CD4-positive, alpha-beta memory T cell (primary cell): ENCODE results near the gene SMAD3. TPM values are rescaled to one million over a fixed set of nuclear protein-coding genes. Genes with fewer than 3 reads are reported as not detected.

Experiments
- CTCF ChIA-PET: fragments of 350-600 bp; sonication (Branson Sonifier 250); formaldehyde crosslinking; loops from one replicate; lab custom pipeline; 2021; ENCODE audit warnings: inconsistent platforms; ENCODE audit not compliant: partially characterized antibody; lab: Charles Lee
- POLR2A ChIA-PET: fragments of 350-600 bp; sonication (Branson Sonifier 250); formaldehyde crosslinking; loops from one replicate; lab custom pipeline; 2021; ENCODE audit not compliant: partially characterized antibody; lab: Charles Lee
- DNase-seq, 5 donors: peaks; one replicate each; pipeline versions ENCODE4 v3.0.0 to v3.0.0-alpha.2; 2020 to 2022; ENCODE audit warnings: mixed read lengths in 1 of 5
- H3K27ac ChIP-seq: one replicate; pipeline ENCODE4 v1.7.0; 2013; ENCODE audit warnings: low read depth, low read length
- H3K27me3 ChIP-seq: 2 replicates; pipeline ENCODE4 v1.7.0; 2013; ENCODE audit warnings: mild to moderate bottlenecking, low read length, moderate library complexity; ENCODE audit not compliant: insufficient read depth
- H3K36me3 ChIP-seq: 2 replicates; pipeline ENCODE4 v1.7.0; 2013; ENCODE audit warnings: mild to moderate bottlenecking, low read length, moderate library complexity; ENCODE audit not compliant: insufficient read depth
- H3K4me1 ChIP-seq: 2 replicates; pipeline ENCODE4 v1.7.0; 2013; ENCODE audit warnings: mild to moderate bottlenecking, low read length, moderate library complexity; ENCODE audit not compliant: insufficient read depth
- H3K4me3 ChIP-seq, 2 donors: one replicate each; pipeline ENCODE4 v1.7.0; 2013; ENCODE audit warnings: low read length in 2 of 2, mild to moderate bottlenecking in 1 of 2
- H3K9me3 ChIP-seq, 2 donors: one replicate each; pipeline ENCODE4 v1.7.0; 2013; ENCODE audit warnings: low read length in 2 of 2, control low read depth in 1 of 2; ENCODE audit not compliant: control insufficient read depth in 1 of 2
- H3K27ac Mint-ChIP-seq, 7 donors: one replicate each; pipeline ENCODE4 v1.8.0; 2020 to 2021; ENCODE audit warnings: mixed read lengths in 7 of 7, mild to moderate bottlenecking in 6 of 7, inconsistent platforms in 3 of 7, moderate library complexity in 3 of 7
- H3K27me3 Mint-ChIP-seq, 2 donors: one replicate each; pipeline ENCODE4 v1.8.0; 2020 to 2021; ENCODE audit warnings: mixed read lengths in 2 of 2
- H3K36me3 Mint-ChIP-seq, 2 donors: one replicate each; pipeline ENCODE4 v1.8.0; 2020 to 2021; ENCODE audit warnings: mixed read lengths in 2 of 2, inconsistent platforms in 1 of 2, mild to moderate bottlenecking in 1 of 2
- H3K4me1 Mint-ChIP-seq, 4 donors: one replicate each; pipeline ENCODE4 v1.8.0; 2020 to 2021; ENCODE audit warnings: mixed read lengths in 4 of 4, mild to moderate bottlenecking in 1 of 4
- H3K4me3 Mint-ChIP-seq, 8 donors: one replicate each; pipeline ENCODE4 v1.8.0; 2020 to 2021; ENCODE audit warnings: mixed read lengths in 8 of 8, mild to moderate bottlenecking in 7 of 8, moderate library complexity in 6 of 8, inconsistent platforms in 3 of 8
- H3K9me3 Mint-ChIP-seq, 8 donors: one replicate each; pipeline ENCODE4 v1.8.0; 2020 to 2021; ENCODE audit warnings: mixed read lengths in 8 of 8, mild to moderate bottlenecking in 5 of 8, inconsistent platforms in 3 of 8, moderate library complexity in 1 of 8
- intact Hi-C: fragments of 100-400 bp; cut with micrococcal nuclease; formaldehyde crosslinking; loops from one replicate; pipeline ENCODE4 v1.15.1; 2023
- polyA plus RNA-seq, 2 donors: library from polyadenylated mRNA; unstranded; fragments of 300-500 nt; fragmentation: Illumina TruSeq; gene quantifications; one replicate each; pipeline ENCODE4 v1.2.3, GENCODE V29; 2021
- total RNA-seq, 2 experiments: library from RNA; stranded (reverse); gene quantifications; one replicate each; pipeline ENCODE4 v1.2.3, GENCODE V29; 2021

SMAD3 gene
- total and polyA plus RNA-seq, 4 experiments from 2014 or later = 14.6 to 197 (median 110) TPM

DNA sequence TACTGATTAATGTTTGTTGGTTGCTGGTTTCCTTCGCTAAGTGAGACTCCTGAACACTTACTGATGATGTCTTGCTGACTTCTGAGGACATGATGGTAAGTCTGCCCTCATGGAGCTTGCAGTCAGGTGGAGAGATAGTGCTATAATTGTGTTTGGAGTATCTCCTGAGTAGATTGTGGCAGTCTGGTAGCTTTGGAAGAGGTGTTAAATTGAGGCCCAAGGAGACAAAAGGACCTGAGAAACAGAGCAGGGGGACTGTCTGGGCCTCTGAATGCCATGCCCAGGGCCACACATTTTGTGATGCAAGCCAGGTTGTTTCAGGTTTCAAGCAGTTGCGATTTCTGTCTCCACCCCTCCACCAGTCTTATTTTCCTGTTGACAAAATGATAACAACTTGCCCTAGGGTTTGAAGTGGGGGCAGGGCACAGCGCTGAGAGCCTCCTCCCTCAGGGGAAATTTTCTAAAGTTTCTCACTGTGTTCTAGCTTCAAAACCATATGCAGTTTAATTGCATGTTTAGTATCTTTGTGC, 16.7 kb downstream of the SMAD3 start:
- Mint-ChIP-seq H3K4me1 (peaks cover 78 to 98% (median 93%) of the 10 kb centered on the region in 4 donors), H3K36me3 (peaks cover 6 to 34% of the 10 kb centered on the region in 2 donors), H3K27ac (peak overlapping the region; percentile 92 to 98 (median 95)), H3K27me3 (no peaks in the 10 kb centered on the region), H3K4me3 (peak overlapping the region; percentile 77 to 93 (median 86)), H3K9me3 (peaks cover 0 to under 1% (median 0%) of the 10 kb centered on the region in 8 donors)
- ChIA-PET CTCF (interaction anchor here (0.9 to 6.6 kb wide), 11 partner anchors 11 to 159 kb away, joined by 3 to 71 read pairs (median 4); no protein-coding TSS in a partner anchor), POLR2A (interaction anchor here (0.9 to 11.7 kb wide), 17 partner anchors 11 to 172 kb away, joined by 3 to 302 read pairs (median 4); partner anchors contain the start of genes AAGAB, IQCH and SMAD3)
- Histone ChIP-seq H3K27me3 (no peaks in the 10 kb centered on the region), H3K9me3 (no peaks in the 10 kb centered on the region), H3K36me3 (no peaks in the 10 kb centered on the region), H3K4me3 (peak overlapping the region in 1 of 2 donors; percentile 34), H3K27ac (peak overlapping the region; percentile 58), H3K4me1 (peaks cover 99% of the 10 kb centered on the region)
- peak; percentile 73 to 87 (median 80) for DNase-seq
- intact Hi-C loops = loop anchor here (1.0 to 5.0 kb wide), 6 partner anchors 8 to 135 kb away; no protein-coding TSS in a partner anchor

DNA sequence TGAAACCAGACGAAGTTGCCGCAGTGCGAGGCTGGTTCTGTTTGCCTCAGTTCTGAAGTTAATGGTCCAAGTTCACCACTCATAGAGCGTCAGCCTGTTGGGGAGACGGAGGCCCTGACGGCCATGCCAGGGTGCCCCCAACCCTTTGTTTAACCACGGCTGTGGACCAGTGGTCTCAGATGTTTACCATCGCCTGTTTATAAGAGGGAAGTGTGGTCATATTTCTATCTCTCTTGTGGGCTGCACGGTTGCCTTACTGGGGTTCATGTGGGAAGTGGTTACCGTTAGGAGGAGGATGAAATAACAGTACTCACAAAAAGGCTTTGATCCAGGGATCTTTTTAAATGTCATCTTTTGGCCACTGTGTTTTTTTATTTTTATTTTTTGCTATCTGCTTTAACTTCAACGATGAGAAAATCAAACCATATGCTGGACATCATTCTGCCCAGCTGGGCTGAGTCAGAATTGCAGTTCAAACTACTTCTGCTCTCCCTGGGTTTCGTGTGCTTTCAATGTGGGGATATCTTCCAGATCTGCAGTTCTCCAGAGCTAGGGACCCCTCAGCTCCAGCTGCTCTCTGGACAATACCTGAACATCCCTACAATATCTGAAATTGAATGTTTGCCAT, 17.8 kb downstream of the SMAD3 start:
- Mint-ChIP-seq H3K36me3 (peaks cover 5 to 34% of the 10 kb centered on the region in 2 donors), H3K4me1 (peaks cover 79 to 98% (median 93%) of the 10 kb centered on the region in 4 donors)
- no peaks in the 10 kb centered on the region for H3K9me3 ChIP-seq

DNA sequence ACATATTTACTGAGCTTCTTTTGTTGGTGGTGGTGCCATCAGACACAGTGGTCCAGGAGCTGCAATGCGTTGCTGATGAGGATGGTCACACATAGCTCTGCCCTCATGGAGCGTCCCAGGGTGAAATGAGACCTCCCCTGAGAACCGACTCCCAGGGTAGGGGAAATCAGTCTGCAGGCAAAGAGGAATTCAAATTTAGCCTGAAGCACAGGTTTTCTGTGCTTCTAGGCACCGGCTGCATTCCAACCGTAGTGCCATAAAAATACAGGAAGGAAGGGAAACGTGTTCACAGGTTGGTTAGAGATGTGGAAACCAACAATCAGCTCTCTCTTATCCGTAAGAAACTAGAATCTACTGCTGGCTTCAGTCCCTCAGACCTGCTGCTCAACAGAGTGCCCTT, 19.2 kb downstream of the SMAD3 start:
- POLR2A ChIA-PET = interaction anchor here (1.0 to 11.7 kb wide), 8 partner anchors 12 to 170 kb away, joined by 3 to 302 read pairs (median 30); partner anchors contain the start of genes AAGAB, IQCH and SMAD3
- peak overlapping the region; percentile 76 to 93 (median 86) for H3K4me3 Mint-ChIP-seq
- H3K36me3 ChIP-seq = no peaks in the 10 kb centered on the region

More for the DNA sequence above, 17.8 kb downstream of the SMAD3 start:
- no peaks in the 10 kb centered on the region for H3K36me3 ChIP-seq
- Mint-ChIP-seq H3K4me3 (peak overlapping the region; percentile 77 to 93 (median 86)), H3K9me3 (peaks cover 0 to 3% (median 0%) of the 10 kb centered on the region in 8 donors), H3K27me3 (no peaks in the 10 kb centered on the region), H3K27ac (peak overlapping the region; percentile 92 to 98 (median 95))
- no peaks in the 10 kb centered on the region for H3K27me3 ChIP-seq
- POLR2A ChIA-PET = interaction anchor here (0.6 to 11.7 kb wide), 16 partner anchors 10 to 1049 kb away, joined by 3 to 302 read pairs (median 5); partner anchors contain the start of genes AAGAB, IQCH and SMAD3
- intact Hi-C loops = loop anchor here (1.0 to 5.0 kb wide), 4 partner anchors 18 to 136 kb away; partner anchors contain the start of gene SMAD3
- peak overlapping the region; percentile 58 for H3K27ac ChIP-seq
- DNase-seq = peak in 3 of 5 donors; percentile 43 to 57 (median 53)
- CTCF ChIA-PET = interaction anchor here (1.3 to 6.6 kb wide), 5 partner anchors 13 to 157 kb away, joined by 3 to 71 read pairs (median 6); no protein-coding TSS in a partner anchor
- H3K4me3 ChIP-seq = peak overlapping the region; percentile 18 to 34
- peaks cover 99% of the 10 kb centered on the region for H3K4me1 ChIP-seq

DNA sequence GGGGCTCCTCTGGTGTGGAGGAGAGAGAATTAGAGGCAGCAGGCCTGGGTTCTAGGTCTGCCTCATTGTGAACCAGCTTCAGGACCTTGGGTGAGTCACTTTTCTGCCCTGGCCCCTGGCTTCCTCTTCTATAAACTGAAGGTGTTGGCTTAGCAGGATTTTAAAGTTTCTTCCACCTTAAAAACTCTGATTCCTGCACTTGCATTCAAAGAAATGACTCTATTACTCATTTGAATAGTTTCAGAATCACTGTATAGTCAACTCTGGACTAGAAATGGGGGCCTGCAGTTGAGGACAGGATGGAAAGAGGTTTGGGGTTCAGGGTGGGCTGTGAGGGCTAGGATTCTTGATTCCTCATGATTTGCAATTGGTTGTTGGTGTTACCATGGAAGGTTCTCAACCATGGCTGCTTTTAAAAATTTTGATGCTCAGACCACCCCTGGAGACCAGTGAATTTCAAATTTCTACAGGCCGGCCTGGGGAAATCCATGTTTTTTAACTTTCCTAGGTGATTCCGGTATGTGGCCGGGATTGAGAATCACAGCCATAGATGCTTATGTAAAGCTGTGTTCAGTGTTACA, 19.9 kb downstream of the SMAD3 start:
- peak overlapping the region in 1 of 2 donors; percentile 12 for H3K4me3 ChIP-seq
- no peaks in the 10 kb centered on the region for H3K36me3 ChIP-seq
- peaks cover 0 to 30% of the 10 kb centered on the region in 2 donors for H3K36me3 Mint-ChIP-seq
- H3K4me1 ChIP-seq = peaks cover 100% of the 10 kb centered on the region
- DNase-seq = no peak
- peak overlapping the region; percentile 54 to 98 (median 93) for H3K27ac Mint-ChIP-seq
- no peaks in the 10 kb centered on the region for H3K9me3 ChIP-seq
- H3K4me3 Mint-ChIP-seq = peak overlapping the region; percentile 52 to 93 (median 86)
- H3K27me3 ChIP-seq = no peaks in the 10 kb centered on the region
- H3K27ac ChIP-seq = peak overlapping the region; percentile 39
- ChIA-PET CTCF (interaction anchor here (1.1 kb wide), 1 partner anchor 16 kb away, joined by 3 read pairs; no protein-coding TSS in a partner anchor), POLR2A (interaction anchor here (0.8 to 11.7 kb wide), 8 partner anchors 11 to 169 kb away, joined by 3 to 302 read pairs (median 30); partner anchors contain the start of genes AAGAB, IQCH and SMAD3)
- H3K9me3 Mint-ChIP-seq = peaks cover 0 to 3% (median 0%) of the 10 kb centered on the region in 8 donors
- no peaks in the 10 kb centered on the region for H3K27me3 Mint-ChIP-seq
- peaks cover 81 to 100% (median 95%) of the 10 kb centered on the region in 4 donors for H3K4me1 Mint-ChIP-seq
- intact Hi-C loops = no loop called here

More for the DNA sequence above, 19.2 kb downstream of the SMAD3 start:
- CTCF ChIA-PET = interaction anchor here (0.7 to 6.6 kb wide), 3 partner anchors 11 to 17 kb away, joined by 3 to 71 read pairs (median 4); no protein-coding TSS in a partner anchor
- peaks cover 83 to 100% (median 95%) of the 10 kb centered on the region in 4 donors for H3K4me1 Mint-ChIP-seq
- H3K27ac Mint-ChIP-seq = peak overlapping the region; percentile 92 to 98 (median 95)
- H3K4me3 ChIP-seq = peak overlapping the region in 1 of 2 donors; percentile 12
- no peaks in the 10 kb centered on the region for H3K27me3 Mint-ChIP-seq
- H3K9me3 Mint-ChIP-seq = peaks cover 0 to 3% (median 0%) of the 10 kb centered on the region in 8 donors
- intact Hi-C loops = loop anchor here (5.0 kb wide), 2 partner anchors 48 to 137 kb away; no protein-coding TSS in a partner anchor
- H3K4me1 ChIP-seq = peaks cover 100% of the 10 kb centered on the region
- H3K27me3 ChIP-seq = no peaks in the 10 kb centered on the region
- DNase-seq = no peak
- no peaks in the 10 kb centered on the region for H3K9me3 ChIP-seq
- H3K27ac ChIP-seq = peak overlapping the region; percentile 39
- peaks cover 5 to 32% of the 10 kb centered on the region in 2 donors for H3K36me3 Mint-ChIP-seq

DNA sequence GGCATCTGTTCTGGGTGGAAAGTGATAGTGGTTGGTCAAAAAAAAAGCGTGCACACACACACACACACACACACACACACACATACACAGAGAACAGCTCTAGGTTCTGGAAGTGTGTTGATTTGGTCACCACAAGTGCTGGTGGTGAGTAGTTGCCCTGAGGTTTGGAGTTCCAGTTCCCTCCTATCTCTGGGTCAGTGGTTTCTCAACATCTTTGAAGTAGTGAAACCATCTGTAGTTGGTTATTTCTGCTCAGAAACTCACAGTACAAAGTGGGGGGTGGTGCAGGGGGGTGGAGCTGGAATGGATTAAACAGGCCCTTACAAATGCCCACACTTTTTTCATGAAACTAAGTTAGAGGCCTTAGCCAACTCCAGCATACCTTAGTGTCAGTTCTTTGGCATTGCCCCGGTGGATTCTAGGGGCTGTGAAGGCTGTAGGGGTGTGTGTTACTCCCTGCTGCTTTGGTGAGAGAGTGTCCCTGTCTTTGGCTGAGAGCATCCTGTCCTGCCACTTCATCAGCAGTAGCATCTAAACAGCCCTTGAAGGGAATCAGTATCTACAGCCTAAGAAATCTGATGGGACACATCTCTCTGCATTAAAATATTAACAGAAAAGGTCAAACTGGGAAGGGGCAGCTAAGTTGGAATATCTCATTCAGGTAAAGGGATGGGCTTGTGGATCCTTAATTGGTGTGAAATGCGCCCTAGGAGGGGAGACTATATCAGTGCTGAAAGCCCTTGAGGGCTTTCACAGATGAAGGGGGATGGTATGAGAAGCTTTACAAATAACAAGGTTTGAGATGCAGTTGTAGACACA, 20.6 kb downstream of the SMAD3 start:
- no peaks in the 10 kb centered on the region for H3K27me3 Mint-ChIP-seq
- H3K4me1 Mint-ChIP-seq = peaks cover 81 to 100% (median 95%) of the 10 kb centered on the region in 4 donors
- ChIA-PET POLR2A (interaction anchor here (0.8 to 11.7 kb wide), 7 partner anchors 11 to 51 kb away, joined by 3 to 302 read pairs (median 54); partner anchors contain the start of gene SMAD3), CTCF (interaction anchor here (1.2 kb wide), 1 partner anchor 48 kb away, joined by 3 read pairs; no protein-coding TSS in a partner anchor)
- H3K4me3 ChIP-seq = peak overlapping the region in 1 of 2 donors; percentile 2
- peak overlapping the region; percentile 54 to 96 (median 92) for H3K27ac Mint-ChIP-seq
- H3K4me1 ChIP-seq = peaks cover 100% of the 10 kb centered on the region
- peak overlapping the region; percentile 52 to 91 (median 86) for H3K4me3 Mint-ChIP-seq
- H3K27me3 ChIP-seq = no peaks in the 10 kb centered on the region
- peak overlapping the region; percentile 39 for H3K27ac ChIP-seq
- H3K36me3 ChIP-seq = no peaks in the 10 kb centered on the region
- H3K9me3 Mint-ChIP-seq = peaks cover 0 to 3% (median 0%) of the 10 kb centered on the region in 8 donors
- intact Hi-C loops = no loop called here
- H3K36me3 Mint-ChIP-seq = peaks cover 0 to 27% of the 10 kb centered on the region in 2 donors
- DNase-seq = peak in 1 of 5 donors; percentile 48
- no peaks in the 10 kb centered on the region for H3K9me3 ChIP-seq

DNA sequence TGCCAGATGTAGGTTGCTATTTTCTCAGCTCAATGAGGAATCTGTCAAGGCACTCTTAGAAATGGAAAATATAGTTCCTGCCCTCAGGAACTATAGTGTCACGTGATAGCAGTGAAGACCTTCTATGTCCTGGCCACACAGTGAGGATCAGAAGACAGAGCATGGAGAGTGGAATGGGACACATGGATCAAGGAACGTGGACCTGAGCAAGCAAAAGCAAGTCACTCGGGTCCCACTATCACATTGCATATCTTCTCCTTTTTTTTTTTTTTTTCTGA, 21.2 kb downstream of the SMAD3 start:
- Mint-ChIP-seq H3K27ac (peak overlapping the region in 6 of 7 donors; percentile 68 to 96 (median 92)), H3K4me1 (peaks cover 81 to 100% (median 93%) of the 10 kb centered on the region in 4 donors), H3K4me3 (peak overlapping the region in 6 of 8 donors; percentile 83 to 91 (median 86)), H3K36me3 (peaks cover 0 to 26% of the 10 kb centered on the region in 2 donors), H3K27me3 (no peaks in the 10 kb centered on the region), H3K9me3 (peaks cover 0 to 3% (median 0%) of the 10 kb centered on the region in 8 donors)
- no peak overlapping the region for H3K4me3 ChIP-seq
- H3K27ac ChIP-seq = peak overlapping the region; percentile 39
- H3K9me3 ChIP-seq = no peaks in the 10 kb centered on the region
- H3K4me1 ChIP-seq = peaks cover 100% of the 10 kb centered on the region
- POLR2A ChIA-PET = interaction anchor here (1.7 to 11.7 kb wide), 5 partner anchors 10 to 33 kb away, joined by 7 to 302 read pairs (median 82); partner anchors contain the start of gene SMAD3
- CTCF ChIA-PET = interaction anchor here (1.2 kb wide), 1 partner anchor 47 kb away, joined by 3 read pairs; no protein-coding TSS in a partner anchor
- no peak for DNase-seq
- intact Hi-C loops = no loop called here
- H3K27me3 ChIP-seq = no peaks in the 10 kb centered on the region
- H3K36me3 ChIP-seq = no peaks in the 10 kb centered on the region
